Cardiac septum (tissue), 1 donor: ENCODE data around the gene ANKFN1. TPM values are rescaled to one million over a fixed set of nuclear protein-coding genes. Genes with fewer than 3 reads are reported as not detected.

Experiments
- DNase-seq: peaks from one replicate; pipeline ENCODE4 v3.0.0-alpha.2; 2020; ENCODE audit warnings: low spot score
- intact Hi-C: fragments of 100-400 bp; cut with DNase I; formaldehyde crosslinking; loops from one replicate; pipeline ENCODE4 v1.14.0; 2022
- long read RNA-seq: library from polyadenylated mRNA; unstranded; transcript quantifications from one replicate; pipeline ENCODE4 v2.0.0, GENCODE V29; 2021
- total RNA-seq: library from RNA; stranded (reverse); fragmentation: NEBNext Ultra II Directional; extraction: Animal tissue kit (Norgen Biotek cat#: 25700); gene quantifications from one replicate; pipeline ENCODE4 v1.2.1, GENCODE V29; 2021
- donor health status: DM: no; HTN: no; CAD: no.

The ANKFN1 gene, protein sequence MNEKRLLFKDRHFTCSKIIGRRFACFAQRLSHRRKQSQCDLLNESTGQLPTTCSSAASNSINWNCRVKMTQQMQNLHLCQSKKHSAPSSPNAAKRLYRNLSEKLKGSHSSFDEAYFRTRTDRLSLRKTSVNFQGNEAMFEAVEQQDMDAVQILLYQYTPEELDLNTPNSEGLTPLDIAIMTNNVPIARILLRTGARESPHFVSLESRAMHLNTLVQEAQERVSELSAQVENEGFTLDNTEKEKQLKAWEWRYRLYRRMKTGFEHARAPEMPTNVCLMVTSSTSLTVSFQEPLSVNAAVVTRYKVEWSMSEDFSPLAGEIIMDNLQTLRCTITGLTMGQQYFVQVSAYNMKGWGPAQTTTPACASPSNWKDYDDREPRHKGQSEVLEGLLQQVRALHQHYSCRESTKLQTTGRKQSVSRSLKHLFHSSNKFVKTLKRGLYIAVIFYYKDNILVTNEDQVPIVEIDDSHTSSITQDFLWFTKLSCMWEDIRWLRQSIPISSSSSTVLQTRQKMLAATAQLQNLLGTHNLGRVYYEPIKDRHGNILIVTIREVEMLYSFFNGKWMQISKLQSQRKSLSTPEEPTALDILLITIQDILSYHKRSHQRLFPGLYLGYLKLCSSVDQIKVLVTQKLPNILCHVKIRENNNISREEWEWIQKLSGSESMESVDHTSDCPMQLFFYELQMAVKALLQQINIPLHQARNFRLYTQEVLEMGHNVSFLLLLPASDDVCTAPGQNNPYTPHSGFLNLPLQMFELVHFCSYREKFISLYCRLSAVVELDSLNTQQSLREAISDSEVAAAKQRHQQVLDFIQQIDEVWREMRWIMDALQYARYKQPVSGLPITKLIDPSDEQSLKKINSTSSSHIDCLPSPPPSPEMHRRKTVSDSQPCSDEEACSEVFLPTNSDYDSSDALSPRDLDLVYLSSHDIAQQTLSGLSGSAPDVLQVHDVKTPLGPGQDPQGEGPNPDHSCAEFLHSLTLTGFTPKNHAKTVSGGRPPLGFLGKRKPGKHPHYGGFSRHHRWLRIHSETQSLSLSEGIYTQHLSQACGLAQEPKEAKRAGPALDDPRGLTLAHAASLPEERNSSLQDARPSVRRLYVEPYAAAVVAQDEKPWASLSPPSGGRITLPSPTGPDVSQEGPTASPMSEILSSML
- total RNA-seq = not detected
- long read RNA-seq = 0 reads

DNA sequence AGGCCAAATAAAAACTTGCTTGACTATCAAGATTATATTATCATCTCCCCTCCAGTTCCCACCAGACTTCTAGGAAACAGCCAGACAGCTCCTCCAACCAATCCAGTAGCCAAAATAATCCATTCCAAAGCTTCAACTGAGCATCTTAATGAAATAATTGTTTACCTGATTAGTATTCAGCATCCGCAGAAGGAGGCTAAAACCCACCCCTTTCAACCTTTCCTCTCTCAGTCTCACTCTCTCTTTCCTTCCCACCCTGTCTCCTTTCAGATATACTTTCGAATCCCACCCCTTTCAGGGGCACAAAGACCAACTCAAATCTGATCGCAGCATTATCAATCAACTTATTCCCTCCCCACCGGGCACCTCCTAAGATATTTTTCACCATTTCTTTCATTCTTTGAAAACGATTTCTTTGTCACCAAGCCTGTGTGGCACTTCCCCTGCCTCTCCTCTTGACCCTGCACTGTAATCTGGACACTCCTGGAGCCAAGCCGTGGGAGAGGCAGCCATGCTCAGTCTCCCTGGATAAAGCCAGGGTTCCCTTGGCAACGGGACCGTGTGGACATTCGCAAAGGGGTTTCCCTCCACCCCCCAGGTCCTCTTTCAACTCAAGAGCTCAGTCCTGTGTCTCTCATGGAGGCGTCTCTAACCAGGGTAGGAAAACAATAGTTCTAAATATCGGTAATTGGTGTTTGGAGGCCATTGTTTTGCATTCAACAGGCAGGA is at the start of gene ANKFN1:
Gene ANKFN1 (plus strand): TSS at position 602 of the 729 bp plus-strand sequence. CDS start 59,193 bp downstream, outside the sequence.
- no peak for DNase-seq
- intact Hi-C loops = no loop called here

DNA sequence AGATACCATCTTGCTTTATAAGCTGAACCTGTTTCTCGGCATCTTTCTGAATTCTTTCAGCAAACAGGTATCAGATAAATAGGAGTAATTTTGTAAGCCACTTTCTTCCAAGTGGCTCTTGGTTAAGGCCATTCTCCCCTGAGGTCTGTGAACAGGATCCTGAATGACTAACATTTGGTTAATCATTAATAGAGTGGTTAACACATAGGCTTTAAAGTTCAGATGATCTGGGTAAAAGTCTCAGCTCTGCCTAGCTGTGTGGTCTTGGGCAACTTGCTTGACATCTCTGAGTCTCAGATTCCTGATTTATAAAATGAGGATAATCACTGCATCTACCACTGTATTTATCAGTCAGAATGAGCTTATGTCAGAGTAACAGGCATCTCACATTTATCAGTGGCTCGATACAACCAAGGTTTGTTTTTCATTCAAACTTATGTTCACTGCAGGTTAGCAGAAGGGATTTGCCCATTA is 44.4 kb upstream of the ANKFN1 start:
- intact Hi-C loops = no loop called here
- DNase-seq = no peak

DNA sequence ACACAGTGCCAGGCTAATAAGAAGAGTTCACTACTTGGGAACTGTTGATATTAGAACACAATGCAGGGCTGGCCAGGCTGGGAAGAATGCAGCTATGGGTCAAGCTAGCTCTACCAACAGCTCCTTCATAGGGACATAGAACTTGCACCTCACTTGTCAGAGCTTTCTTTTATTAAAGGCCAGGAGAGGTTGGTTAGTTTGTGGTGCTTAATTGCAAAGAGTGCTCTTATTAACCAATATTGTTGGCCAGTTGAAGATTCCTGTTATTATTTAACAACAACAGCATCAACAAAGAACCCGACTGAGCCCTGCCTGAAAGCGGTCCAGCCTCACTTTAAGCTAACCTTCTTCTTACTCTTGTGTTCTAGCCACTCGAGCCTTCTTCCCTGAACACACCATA is 43.4 kb upstream of the ANKFN1 start:
- DNase-seq = no peak
- intact Hi-C loops = no loop called here

DNA sequence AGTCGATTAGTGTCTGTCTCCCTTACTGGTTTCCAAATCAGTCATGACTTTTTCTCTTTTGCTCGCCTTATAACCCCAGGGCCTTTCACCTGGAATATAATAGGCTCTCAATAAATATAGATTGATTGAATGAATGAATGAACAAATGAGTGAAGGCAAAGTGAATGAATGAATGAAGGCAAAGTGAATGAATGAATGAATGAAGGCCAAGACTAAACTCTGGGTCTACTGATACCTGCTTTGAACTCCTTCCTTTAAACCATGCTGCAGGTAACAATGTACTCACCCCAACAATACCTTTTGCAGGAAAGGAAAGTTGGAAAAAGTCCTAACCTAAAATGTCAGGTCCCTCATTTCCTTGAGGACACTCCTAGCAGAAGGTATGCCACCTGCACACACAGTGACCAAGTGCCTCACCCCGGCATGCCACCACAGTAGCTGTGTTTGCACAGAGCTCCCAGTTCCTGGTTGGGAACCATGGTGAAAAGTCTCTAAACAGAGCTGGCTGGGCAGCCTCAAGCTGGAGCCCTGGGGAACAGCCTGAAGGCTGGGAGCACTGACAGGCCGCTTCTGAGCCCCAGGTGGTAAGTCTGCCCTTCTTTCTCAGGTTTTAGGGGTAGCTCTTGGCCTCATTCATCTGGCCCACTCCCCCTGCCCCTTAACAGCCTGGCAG is 42.7 kb upstream of the ANKFN1 start:
- no peak for DNase-seq
- intact Hi-C loops = no loop called here

DNA sequence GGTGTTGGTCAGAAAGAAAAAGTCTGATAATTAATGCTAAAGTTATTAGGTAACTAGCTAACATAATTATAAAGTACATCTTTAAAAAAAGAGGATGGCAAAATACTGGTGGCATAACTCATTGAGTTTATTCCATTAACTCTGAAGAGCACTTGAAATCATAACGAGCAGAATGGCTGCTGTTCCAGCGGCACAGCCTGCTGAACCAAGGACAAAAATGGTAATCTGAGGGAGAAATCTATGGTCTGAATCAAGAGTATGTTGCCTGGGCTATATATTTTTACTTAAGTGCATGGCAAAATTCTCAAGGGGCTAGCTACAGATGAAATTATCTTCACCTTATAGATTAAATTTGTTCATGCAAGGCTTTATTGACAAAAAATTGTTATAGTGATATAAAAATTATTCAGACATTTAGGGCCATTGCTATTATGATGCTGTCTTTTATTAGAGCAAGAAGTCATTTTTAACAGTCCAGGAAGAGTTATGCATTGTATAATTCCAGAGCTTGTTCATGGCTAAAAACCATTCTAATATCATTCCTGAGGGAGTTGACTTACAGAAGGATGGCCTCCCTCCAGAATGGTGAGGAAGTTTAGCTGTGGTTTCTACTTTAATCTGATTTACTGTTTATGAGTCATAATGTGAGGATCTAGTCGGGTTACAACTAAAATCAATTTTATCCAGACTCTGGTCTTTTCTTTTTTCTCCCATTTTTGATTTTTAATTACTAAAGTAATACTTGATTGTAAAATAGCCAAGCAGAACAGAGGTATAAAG is 41.4 kb upstream of the ANKFN1 start:
- intact Hi-C loops = no loop called here
- no peak for DNase-seq

DNA sequence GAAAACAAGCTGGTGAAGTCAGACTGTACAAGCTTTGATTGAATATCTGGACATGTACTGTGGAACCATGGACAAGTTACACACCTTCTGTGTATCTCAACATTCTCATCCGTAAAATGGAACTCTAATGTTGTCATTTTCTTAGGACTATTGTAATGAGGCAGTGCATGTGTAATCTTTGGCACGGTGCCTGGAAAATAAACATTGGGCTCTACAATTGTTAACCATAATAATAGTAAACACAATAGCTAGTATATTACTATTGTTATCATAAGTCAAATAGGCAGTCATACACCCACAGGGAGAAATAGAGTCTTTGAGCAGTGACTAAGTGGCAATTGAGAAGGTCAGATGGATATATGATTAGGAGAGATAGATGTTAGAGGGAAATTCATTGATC is 39.8 kb upstream of the ANKFN1 start:
- DNase-seq = no peak

DNA sequence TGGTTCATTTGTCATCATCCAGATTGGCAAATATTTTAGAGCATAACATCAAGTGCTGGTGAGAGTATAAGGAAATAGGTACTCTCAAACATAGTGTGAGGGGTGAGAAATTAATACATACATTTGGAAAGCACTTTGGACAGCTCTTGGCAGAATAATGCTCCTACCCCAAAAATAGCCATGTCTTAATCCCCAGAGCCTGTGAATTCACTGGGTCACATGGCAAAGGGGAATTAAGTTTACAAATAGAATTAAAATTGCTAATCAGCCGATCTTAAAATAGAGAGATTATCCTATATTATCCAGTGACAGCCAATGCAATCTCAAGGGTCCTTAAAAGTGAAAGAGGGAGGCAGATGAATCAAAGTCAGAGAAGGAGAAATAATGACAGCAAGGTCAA is 38.8 kb upstream of the ANKFN1 start:
- intact Hi-C loops = no loop called here
- DNase-seq = no peak

More for the DNA sequence above, 39.8 kb upstream of the ANKFN1 start:
- intact Hi-C loops = no loop called here

DNA sequence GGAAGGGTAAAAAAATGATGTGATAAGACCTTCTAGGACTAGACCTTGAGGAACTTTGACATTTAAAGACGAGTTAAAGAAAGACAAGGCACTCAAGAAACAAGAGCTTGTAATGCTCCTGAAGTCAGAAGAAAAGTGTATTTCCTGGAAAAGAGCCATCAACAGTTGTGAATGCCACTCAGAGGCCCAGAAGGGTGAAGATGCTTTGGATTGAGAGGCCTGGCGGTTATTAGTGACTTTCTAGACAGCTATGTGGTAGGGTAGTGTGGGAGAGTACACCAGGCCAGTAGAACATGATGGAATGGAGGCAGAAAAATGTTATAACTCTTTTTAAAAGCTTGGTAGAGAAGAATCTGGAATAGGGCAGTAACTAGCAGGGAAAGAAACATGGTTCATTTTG is 34.1 kb upstream of the ANKFN1 start:
- intact Hi-C loops = no loop called here
- DNase-seq = no peak

DNA sequence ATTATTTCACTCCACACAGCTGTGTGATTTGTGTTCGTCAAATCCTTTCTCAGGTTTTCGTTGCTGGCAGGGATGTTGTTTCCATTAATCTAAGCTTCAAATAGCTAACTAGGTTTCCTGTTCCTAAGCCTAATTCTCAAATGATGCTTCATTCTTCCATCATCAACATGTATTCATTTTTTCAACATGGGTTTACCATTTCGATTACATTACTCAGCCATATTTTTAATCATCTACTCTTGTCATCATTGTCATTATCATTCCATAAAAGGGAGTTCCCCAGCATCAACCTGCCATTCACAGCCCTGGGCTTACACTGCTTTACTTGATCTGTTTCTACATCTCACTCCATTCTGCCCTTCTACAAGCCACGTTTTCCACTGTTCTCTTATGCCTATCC is 33.3 kb upstream of the ANKFN1 start:
- no peak for DNase-seq
- intact Hi-C loops = loop anchor here (10.0 kb wide), 1 partner anchor 195 kb away; no protein-coding TSS in a partner anchor

DNA sequence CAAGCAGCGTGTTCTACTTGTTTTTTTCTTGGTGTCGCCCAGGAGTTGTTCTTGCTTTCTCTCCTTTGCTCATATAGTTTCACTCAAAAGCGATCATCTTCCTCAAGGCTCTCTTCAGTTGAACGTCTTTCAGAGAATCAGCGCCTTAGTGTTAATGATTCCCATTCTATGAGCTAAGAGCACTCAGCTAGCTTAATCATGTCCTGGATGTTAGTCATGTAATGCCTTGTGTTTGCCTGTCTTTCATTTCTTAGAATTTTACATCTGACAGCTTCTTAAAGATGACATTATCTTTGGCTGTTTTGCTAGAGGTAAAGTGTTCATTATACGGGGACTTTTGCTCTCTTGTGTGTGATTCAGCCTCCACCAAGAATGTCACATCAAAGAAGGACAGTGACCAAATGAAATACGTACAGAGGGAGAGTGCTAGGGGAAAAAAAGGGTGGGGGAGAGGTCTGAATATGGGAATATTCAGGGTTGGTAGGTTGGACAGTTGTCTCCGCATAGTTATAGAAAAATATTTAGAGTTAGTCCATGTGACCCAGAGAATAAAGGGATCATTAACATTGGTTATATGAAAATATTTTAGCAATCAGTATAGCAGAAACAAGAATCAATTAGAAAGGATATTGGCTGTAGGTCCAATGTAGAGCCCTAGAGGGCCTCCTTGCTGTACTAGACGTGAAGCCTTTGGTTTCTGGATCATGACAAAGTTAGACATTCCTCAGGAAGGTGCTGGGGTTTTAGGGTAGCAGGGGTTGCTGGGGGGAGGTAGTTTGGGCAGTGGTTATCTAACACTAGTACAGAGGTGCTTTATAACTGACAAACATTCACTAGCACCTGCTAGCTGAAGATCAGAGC is 31.9 kb upstream of the ANKFN1 start:
- intact Hi-C loops = loop anchor here (10.0 kb wide), 1 partner anchor 193 kb away; no protein-coding TSS in a partner anchor
- no peak for DNase-seq

DNA sequence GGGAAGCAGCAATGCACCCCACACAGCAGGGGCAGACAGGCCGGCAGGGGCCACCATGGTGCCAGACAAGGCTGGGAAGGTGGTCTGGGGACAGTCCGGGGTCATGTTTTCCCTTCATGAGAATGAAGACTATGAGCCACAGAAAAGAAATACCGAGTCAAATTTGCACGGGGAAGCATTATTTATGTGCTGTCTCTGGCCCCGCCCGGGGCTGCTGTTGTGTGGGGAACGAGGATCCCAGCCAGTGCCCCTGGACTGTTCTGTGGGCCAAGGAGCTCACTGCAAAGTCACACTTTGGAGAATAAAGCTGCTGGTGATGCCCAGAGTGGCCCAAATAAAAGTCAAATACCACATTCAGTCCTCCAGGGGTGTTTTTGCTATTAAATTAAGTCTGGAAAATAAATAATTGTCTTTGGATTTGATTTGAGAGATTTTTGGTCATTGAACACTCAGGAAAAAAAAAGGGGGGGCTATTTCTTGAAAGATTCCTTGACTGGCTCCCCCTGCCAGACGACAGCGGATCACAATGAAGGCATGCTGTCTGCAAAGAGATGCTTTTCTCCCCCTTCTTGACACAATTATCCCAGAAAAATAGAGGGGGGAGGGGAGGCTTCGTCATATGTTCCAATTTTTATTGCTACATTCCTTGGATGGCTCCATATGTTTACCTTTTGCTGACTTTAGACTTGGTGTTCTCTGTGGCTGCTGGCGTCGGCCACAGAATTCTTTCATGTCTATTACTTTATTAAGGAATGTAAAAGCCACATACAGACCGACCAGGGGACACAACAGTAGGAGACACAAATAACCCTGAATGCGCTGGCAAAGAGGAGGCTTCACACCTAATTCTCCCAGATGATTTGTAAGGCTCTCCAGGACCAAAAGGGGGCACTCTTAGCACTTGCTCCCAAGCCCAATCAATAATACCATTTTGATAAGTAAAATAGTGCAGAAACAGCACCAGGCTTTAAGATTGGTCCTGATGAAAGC is 27.1 kb upstream of the ANKFN1 start:
- intact Hi-C loops = loop anchor here (5.0 to 10.0 kb wide), 2 partner anchors 189 to 351 kb away; no protein-coding TSS in a partner anchor

DNA sequence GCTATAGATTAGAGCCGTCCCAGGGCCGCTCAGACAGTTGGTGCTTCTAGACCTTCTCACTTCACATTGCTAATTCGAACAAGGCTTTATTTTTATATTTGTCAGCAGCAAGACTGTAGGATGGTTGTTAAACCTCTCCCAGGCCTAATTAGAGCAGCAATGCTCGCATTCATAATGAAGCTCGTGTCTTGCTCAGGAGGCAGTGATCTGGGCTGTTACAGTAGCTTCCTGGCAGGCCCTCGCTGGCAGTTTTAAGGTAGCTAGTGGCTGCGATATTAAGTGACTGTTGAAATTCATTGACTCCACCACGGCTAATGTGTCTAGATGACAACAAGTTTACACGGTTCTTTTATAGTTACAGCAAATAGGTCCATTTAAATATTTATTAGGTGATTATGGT is 23.2 kb upstream of the ANKFN1 start:
- no peak for DNase-seq
- intact Hi-C loops = no loop called here

More for the DNA sequence above, 27.1 kb upstream of the ANKFN1 start:
- no peak for DNase-seq

DNA sequence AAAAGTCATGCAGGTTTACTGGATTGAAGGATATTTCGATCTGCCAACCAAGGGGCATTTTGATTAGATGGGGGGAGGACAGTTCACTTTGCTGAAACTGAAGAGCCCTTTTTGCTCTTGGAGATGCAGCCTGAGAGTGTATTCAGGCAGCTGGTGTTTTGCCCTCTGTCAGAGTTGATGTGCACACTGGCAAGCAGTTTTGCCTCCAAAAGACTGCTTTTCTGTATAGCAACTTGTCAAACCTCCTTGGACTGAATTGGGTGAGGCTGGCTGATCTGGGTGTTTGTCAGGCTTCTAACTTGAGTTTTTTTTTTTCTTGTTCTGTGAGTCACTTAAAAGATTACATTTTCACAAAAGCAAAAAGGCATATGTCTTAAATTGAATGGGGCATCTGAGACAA is 22.6 kb upstream of the ANKFN1 start:
- intact Hi-C loops = no loop called here
- no peak for DNase-seq

DNA sequence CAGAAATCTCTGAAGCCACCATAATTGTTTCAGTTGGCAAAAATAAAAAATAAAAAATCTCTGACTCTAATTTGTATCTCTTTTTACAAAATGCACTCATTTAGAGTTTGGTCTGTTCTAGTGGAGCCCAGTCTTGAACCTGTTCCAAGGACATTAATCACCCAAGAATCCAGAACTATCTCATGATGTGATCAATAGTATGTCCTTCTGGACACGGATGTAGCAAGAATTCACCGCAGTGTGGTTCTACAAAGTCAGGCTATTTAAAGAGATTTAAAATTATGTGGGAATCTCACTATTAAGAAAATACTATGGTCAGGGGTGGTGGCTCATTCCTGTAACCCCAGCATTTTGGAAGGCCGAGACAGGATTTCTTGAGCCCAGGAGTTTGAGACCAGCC is 21.8 kb upstream of the ANKFN1 start:
- no peak for DNase-seq
- intact Hi-C loops = no loop called here

DNA sequence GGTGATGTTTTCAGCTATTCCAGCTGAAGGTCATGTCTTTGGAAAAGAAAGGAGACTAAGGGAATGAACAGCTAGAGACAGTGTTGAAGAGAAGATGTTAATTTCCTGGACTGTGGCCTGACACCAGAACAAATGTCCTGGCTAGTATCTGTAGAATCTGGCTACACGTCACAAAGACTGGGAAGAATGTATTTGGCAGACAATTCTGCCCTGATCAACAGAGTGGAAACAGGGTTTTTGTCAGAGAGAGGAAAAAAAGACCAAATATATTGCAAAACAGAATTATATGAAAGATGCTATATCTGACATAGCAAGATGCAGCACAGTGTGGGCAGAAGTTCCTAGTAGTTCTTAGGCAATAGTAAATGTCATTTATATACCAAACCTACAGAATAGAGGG is 17.0 kb upstream of the ANKFN1 start:
- DNase-seq = no peak
- intact Hi-C loops = no loop called here
